Stimulated activated CD4-positive, alpha-beta T cell treated with anti-CD3 and anti-CD28 coated beads, Interleukin-4, amount 100 ng/mL, for 1 hour (primary cell): ENCODE results near the gene SYT8.

Experiments
- DNase-seq: peaks from one replicate; pipeline ENCODE4 v3.0.0-alpha.2; 2020

SYT8 gene

GRCh38 chr11:1846453-1846932, 11.7 kb downstream of the SYT8 start:
- no peak for DNase-seq

DNA sequence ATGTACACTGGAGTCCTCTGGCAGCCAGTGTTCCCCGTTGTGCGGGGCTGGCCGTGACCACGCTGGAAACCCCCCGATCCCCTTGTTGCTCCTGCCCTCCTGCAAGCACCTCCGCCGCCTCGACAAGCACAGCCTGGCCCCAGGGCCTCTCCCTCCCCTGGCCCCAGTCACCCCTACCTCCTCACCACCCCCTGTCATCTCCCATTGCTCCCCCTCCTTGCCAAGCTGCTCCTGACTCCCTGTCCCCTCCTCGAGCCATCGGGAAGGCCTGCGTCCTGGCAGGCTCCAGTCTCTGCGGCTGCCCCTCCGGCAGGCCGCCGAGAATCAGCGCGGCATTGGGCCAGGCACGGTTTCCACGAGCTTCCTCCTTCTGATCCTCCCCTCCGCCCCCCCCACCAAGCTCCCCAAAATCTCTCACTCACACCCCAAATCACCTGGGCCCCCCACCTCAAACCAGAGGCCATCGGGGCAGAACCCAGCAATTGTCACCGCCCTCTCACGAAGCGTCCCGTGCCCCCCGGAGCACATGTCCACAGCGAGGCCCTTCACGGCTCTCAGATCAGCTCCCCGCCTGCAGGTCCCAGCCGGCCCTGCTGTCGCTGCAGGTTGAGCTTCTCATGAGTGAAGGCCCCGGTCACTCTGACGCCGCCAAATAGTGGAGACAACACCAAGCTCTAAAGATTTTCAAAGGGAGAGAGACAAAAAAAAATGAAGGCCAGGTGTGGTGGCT, 12.4 kb downstream of the SYT8 start:
- DNase-seq, result no peak

DNA sequence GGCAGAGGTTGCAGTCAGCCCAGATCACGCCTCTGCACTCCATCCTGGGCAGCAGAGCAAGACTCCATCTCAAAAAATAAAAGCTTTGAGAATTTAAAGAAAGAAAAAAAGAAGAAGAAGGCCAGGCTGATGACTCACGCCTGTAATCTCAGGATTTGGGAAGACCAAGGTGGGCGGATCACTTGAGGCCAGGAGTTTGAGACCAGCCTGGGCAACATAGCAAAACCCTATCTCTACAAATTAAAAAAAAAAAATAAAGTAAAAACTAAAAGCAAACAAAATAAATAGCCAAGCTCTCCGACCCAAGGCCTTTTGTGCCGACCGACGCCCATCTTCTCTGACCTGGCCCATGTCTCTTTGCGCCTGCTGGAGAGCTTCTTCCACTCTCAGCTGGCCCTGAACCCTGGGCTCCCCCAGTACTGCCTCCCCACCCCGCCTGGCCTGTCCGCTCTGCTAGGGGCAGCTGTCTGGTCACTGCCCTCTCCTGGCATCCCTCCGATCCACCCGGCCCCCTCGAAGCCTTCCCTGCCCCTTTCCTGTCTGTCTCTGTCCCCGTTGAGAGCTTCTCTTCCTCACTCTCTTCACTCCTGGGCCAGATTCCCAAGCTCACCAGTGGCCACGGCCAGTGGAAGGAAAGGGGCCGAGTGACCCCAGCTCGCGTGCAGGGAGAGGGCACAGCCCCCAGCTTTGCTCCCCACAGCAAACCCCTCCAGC, 13.3 kb downstream of the SYT8 start:
- no peak for DNase-seq

GRCh38 chr11:1848640-1849430, 14.0 kb downstream of the SYT8 start:
- no peak for DNase-seq

DNA sequence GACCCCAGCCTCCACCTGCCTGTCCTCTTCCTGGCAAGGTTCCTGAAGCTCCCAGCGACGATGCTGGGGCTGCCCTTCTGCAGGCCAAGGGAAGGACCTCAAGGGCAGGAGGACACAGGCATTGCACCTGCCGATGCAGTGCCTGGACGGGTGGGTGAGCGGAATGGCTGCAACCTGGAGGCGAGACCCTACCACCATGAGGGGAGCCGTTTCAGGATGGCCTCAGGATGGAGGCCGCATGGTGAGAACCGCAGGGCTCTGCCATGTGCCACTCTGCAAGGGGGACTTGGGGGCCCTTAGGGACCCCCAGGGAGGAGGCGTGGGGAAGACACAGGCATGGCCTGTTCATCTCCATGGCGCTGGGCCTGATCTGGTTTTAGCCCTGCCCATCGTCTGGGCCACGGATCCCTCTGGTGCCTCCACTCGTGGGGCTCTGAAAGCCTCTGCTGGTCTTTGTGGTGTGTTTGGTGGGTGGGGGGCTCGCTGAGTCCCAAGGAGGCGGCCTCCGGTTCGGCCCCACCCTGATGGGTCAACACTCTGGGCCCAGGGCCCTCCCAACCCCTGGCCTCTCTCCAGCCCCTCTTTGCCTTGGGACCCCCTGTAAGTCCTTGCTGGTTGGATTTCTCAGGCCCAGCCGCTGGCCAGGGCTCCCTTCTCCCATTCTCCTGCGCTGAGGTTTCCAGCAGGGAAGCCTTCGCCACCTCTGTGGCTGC, 16.8 kb downstream of the SYT8 start:
- DNase-seq, result no peak

DNA sequence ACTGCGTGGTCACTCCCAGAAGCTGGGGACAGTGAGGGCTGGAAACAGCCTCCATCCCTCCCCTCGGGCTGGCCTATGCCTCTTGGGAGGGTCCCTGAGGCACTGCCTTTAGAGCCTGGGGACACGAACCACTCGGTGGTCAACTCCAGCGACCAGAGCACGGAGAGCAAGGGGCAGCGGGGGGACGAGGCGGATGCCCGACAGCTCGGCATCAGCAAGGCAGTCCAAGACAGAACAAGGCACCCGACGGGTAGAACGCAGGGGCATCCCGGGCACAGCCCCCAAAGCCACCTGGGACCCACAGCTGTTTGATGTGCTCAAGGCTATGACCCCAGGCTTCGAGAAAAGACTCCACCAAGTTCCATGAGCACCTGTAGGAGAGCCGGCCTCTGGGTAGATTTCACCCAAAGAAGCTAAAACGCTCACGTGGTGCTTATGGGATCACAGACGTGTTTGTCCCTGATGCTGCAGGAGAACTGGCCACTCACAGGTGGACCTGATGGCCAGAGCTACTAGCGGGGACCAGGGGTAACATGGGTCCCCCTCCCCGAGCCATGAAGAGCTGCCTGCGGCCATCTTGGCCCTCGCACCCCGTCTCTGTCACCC, 17.6 kb downstream of the SYT8 start:
- peak; percentile 27 for DNase-seq

DNA sequence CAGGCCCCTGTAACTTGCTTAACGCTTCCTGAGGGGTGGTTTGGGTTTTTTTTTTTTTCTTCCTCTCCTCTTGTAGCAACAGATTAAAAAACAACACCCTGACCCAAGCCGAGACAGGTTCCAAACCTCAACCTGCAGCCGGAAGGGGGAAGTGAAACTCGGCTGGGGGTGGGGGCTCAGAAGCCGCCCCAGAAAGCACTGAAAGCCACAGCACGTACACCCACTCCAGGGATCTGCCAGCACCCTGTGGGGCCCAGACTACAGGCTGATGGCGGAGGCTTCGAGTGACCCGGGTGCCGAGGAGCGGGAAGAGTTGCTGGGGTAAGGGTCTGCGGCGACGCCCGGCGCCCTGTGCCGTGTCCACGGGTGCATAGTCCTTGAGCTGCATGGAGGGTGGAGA, 18.1 kb downstream of the SYT8 start, which contains the start of gene LSP1:
Gene LSP1, plus strand, starts transcription at position 208 of the 400 bp plus-strand sequence. Its CDS starts 61 bp downstream, at position 269.
- peak; percentile 75 for DNase-seq

DNA sequence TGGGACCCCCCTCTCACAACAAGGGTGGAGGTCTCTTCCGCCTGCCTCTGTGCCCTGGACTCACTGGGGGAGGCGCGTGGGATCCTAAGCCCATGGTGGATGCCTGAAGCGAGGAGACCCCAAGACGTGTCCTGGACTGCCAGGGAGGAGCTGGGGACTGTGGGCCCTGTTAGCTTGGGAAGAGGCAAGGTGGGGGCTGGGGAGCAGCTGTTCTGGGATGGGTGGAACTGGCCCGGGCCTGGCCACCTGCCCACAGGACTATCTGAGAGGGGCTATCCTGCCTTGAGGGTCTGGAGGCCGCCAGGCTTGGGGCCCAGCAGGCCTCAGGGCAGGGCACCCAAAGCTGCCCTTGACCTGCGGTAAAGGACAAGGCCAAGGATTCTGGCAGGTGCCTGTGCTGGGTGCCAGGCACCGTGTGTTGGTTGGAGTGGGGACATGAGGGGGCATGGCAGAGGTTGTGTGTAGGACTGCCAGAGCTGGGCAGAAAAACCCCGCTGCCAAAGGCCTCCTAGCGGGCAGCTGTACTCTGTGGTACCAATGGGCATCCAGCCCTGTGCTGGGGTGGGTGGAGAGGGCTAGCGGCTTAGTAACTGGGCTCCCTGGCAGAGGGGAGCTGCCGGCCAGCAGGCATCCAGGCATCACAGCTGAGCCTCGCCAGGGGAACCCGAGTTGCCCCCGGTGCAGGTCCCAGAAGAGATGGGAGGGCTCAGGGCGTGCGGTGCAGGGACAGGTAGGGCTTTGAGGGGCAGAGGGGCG, 18.8 kb downstream of the SYT8 start:
- DNase-seq, result no peak

GRCh38 chr11:1854132-1854948, 19.6 kb downstream of the SYT8 start:
- DNase-seq, result no peak

- peak; percentile 33 for DNase-seq
These were observed 20.4 kb downstream of the SYT8 start for GRCh38 chr11:1854949-1855885.

DNA sequence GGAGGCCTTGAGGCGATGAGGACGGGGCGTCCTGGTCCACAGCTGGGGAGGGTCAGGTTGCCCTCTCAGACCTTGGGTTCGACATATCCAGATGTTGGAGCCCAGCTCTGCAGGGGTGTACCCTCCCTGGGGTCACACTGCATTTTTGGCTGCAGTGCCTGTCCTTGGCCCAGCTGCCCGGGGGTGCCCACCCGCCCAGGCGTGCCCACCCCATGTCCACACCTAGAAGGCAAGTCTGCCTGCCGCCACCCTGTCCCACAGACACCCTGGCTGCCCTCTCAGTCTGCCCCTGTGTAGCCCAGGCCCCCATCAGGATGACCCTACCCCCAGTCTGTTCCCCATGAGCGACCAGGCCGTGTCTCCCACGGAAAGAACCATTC, 21.1 kb downstream of the SYT8 start:
- DNase-seq, result no peak

DNA sequence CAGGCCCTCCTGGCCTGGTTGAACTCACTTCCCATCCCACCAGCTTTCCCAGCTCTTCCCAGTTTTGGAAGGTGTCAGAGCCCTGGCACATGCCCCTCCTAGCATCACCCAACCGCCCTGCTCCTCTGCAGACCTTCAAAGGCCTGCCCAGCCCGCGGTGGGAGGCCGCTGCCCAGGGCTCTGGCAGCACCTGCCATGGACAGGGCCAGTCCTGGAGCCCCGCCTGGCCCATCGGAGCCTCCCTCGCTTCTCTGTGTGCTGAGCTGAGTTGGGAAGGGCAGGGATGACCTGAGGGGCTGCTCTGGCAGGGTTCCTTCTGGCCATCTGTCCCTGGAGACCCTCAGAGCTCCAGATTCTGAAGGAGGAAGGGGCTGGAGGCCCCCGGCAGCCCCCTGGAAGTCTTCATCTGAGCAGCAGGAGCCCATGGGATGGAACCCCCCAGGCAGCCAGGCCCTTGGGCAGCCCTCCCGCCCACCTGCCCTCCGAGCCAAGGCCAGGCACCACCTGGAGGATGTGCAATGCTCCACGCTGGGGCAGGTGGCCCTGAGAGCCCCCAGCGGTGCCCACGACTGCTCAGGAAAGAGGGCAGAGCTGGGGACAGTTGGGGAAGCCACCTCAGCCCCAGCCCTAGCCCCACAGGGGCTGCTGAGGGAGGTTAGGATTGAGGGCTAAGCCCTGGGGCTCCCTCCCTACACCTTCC, 21.7 kb downstream of the SYT8 start:
- DNase-seq, result no peak

DNA sequence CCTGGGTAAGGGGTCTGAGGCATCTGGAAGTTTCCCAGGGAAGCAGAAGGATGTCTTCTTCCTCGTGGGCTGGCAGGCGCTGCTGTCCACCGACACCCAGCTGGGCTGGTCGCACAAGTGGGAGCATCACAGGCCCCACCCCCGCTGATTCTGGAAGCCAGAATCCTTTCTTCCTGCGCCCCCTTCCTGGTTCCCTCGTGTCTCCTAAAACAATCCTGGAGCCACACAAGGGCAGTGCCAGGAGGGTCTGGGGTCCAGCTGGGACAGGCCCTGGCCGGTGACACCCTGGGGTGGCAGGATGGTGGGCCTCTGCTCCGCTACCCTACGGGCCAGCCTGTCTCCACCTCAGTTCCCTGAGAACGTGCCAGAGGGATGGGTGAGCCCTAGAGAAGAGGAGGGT, 22.3 kb downstream of the SYT8 start:
- no peak for DNase-seq

- no peak for DNase-seq
These were observed 23.4 kb downstream of the SYT8 start for GRCh38 chr11:1858154-1858553.

DNA sequence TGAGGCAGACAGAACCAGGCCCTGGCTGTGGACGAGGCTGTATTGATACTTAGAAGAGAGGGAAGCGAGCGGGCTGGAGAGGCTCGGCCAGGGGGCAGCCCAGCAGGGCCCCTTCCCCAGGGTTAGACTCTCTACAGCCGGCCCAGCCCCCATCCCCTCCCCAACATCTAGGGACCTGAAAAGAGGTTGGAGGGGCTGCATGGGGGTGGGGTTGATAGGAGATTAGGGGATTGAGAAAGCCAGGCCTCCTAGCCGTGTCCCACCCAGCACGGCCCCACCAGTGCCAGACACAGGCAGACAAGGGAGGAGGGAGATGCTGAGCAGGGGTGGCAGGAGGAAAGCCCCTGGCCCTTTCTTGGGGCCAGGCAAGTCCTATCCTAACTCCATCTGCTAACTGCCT, 23.8 kb downstream of the SYT8 start:
- DNase-seq, result no peak

DNA sequence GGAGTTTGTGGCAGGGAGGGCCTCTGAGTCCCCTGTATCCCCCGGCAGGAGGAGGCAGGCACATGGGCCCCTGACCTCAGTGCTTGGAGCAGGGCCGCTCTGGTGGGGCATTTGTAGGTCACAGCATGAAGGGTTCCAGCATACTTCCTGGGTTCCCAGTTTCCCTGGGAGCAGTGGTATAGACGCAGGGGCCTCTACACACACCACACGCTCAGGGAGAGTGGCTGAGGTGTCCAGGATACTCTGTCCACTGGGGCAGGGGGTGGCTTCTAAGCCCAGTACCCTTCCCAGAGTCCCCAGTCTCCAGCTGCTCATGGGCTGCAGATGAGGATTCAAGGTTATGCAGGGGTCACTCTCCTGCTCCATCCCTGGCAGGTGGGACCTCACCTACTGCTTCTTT, 24.2 kb downstream of the SYT8 start:
- DNase-seq, result no peak

- no peak for DNase-seq
These were observed 25.3 kb downstream of the SYT8 start for GRCh38 chr11:1860108-1860507.

- no peak for DNase-seq
These were observed 26.9 kb downstream of the SYT8 start for GRCh38 chr11:1861435-1862411.
